Trophoblast cell (in vitro differentiated cells and primary cell): ENCODE results near the gene SARS1.

Source experiments
- DNase-seq, 2 donors: peaks; one replicate each; pipeline ENCODE4 v3.0.0-alpha.2; 2016
- H2AFZ ChIP-seq: 2 replicates; pipeline ENCODE4 v1.6.1; 2013; ENCODE audit warnings: low read length, moderate library complexity, mild to moderate bottlenecking; ENCODE audit not compliant: insufficient read depth, poor library complexity
- H2AK5ac ChIP-seq: 2 replicates; pipeline ENCODE4 v1.6.1; 2013; ENCODE audit warnings: mild to moderate bottlenecking, low read length
- H2BK120ac ChIP-seq: 2 replicates; pipeline ENCODE4 v1.6.1; 2013; ENCODE audit warnings: low read length, mild to moderate bottlenecking, moderate library complexity; ENCODE audit not compliant: insufficient read depth, poor library complexity
- H2BK12ac ChIP-seq: 2 replicates; pipeline ENCODE4 v1.6.1; 2013; ENCODE audit warnings: mild to moderate bottlenecking, low read length, moderate library complexity
- H2BK5ac ChIP-seq: 2 replicates; pipeline ENCODE4 v1.6.1; 2013; ENCODE audit warnings: low read length, low read depth, moderate library complexity, mild to moderate bottlenecking; ENCODE audit not compliant: poor library complexity
- H3K14ac ChIP-seq: 2 replicates; pipeline ENCODE4 v1.6.1; 2013; ENCODE audit warnings: mild to moderate bottlenecking, low read length
- H3K18ac ChIP-seq: 2 replicates; pipeline ENCODE4 v1.6.1; 2013; ENCODE audit warnings: mild to moderate bottlenecking, low read length
- H3K23ac ChIP-seq: 2 replicates; pipeline ENCODE4 v1.6.1; 2013; ENCODE audit warnings: low read length
- H3K27ac ChIP-seq: 2 replicates; pipeline ENCODE4 v1.5.1; 2013; ENCODE audit warnings: low read depth, mild to moderate bottlenecking, inconsistent platforms, low read length, moderate library complexity
- H3K27me3 ChIP-seq: 2 replicates; pipeline ENCODE4 v1.6.1; 2013; ENCODE audit warnings: inconsistent platforms, mild to moderate bottlenecking, low read length, moderate library complexity; ENCODE audit not compliant: insufficient read depth
- H3K36me3 ChIP-seq, 2 experiments: 1 replicate in 1 of 2; 2 replicates in 1 of 2; pipeline ENCODE4 v1.6.1; 2013; ENCODE audit warnings: low read length in 2 of 2, mild to moderate bottlenecking in 2 of 2, moderate library complexity in 1 of 2; ENCODE audit not compliant: insufficient read depth in 2 of 2, control insufficient read depth in 1 of 2
- H3K4ac ChIP-seq: 2 replicates; pipeline ENCODE4 v1.6.1; 2013; ENCODE audit warnings: low read depth, mild to moderate bottlenecking, low read length, moderate library complexity
- H3K4me1 ChIP-seq, 2 experiments: 1 replicate in 1 of 2; 2 replicates in 1 of 2; pipeline ENCODE4 v1.6.1; 2013; ENCODE audit warnings: low read length in 2 of 2, mild to moderate bottlenecking in 2 of 2, moderate library complexity in 1 of 2; ENCODE audit not compliant: insufficient read depth in 2 of 2, control insufficient read depth in 1 of 2
- H3K4me2 ChIP-seq: 2 replicates; pipeline ENCODE4 v1.6.1; 2013; ENCODE audit warnings: inconsistent platforms, mild to moderate bottlenecking, low read length, moderate library complexity
- H3K4me3 ChIP-seq: 2 replicates; pipeline ENCODE4 v1.5.1; 2013; ENCODE audit warnings: mild to moderate bottlenecking, low read depth, low read length, inconsistent platforms
- H3K79me1 ChIP-seq: one replicate; pipeline ENCODE4 v1.6.1; 2013; ENCODE audit warnings: low read length
- H3K79me2 ChIP-seq: 2 replicates; pipeline ENCODE4 v1.6.1; 2013; ENCODE audit warnings: low read length, mild to moderate bottlenecking; ENCODE audit not compliant: control insufficient read depth, insufficient read depth, poor library complexity
- H3K9ac ChIP-seq: 2 replicates; pipeline ENCODE4 v1.6.1; 2013; ENCODE audit warnings: mild to moderate bottlenecking, low read length
- H3K9me3 ChIP-seq: 2 replicates; pipeline ENCODE4 v1.6.1; 2013; ENCODE audit warnings: low read depth, mild to moderate bottlenecking, control low read depth, inconsistent platforms, low read length; ENCODE audit not compliant: insufficient read depth
- H4K12ac ChIP-seq: 2 replicates; pipeline ENCODE4 v1.6.1; 2013; ENCODE audit warnings: low read depth, mild to moderate bottlenecking, low read length, moderate library complexity
- H4K8ac ChIP-seq: 2 replicates; pipeline ENCODE4 v1.6.1; 2013; ENCODE audit warnings: low read depth, mild to moderate bottlenecking, low read length, moderate library complexity
- H4K91ac ChIP-seq: one replicate; pipeline ENCODE4 v1.6.1; 2013; ENCODE audit warnings: low read depth, mild to moderate bottlenecking, low read length, moderate library complexity
- WGBS: extraction: QIAGEN DNeasy Blood & Tissue Kit; methylation state at CpG from one replicate; pipeline ENCODE4 v1.1.7; 2013; ENCODE audit warnings: missing lambda C conversion rate; ENCODE audit not compliant: insufficient read length, insufficient coverage; ENCODE audit errors: extremely low coverage; 5-methylcytosine and 5-hydroxymethylcytosine counted together

The SARS1 gene

GRCh38 chr1:109185990-109186732 lies 27.6 kb upstream of the SARS1 start:
- DNase-seq = no peak
- H3K23ac ChIP-seq = no peak overlapping the region
- H4K8ac ChIP-seq = no peak overlapping the region
- no peak overlapping the region for H3K4ac ChIP-seq
- H2AK5ac ChIP-seq = no peak overlapping the region
- no peak overlapping the region for H3K9ac ChIP-seq
- WGBS = no CpG with 5 or more reads among the region's 5 CpGs
- no peaks in the 10 kb centered on the region for H3K27me3 ChIP-seq
- no peaks in the 10 kb centered on the region for H3K36me3 ChIP-seq
- H2BK5ac ChIP-seq = no peak overlapping the region
- no peak overlapping the region for H3K4me2 ChIP-seq
- H2AFZ ChIP-seq = no peak overlapping the region
- H3K9me3 ChIP-seq = no peaks in the 10 kb centered on the region
- no peak overlapping the region for H3K14ac ChIP-seq
- no peaks in the 10 kb centered on the region for H3K79me1 ChIP-seq
- H3K79me2 ChIP-seq = no peaks in the 10 kb centered on the region
- H2BK120ac ChIP-seq = no peak overlapping the region
- no peak overlapping the region for H3K27ac ChIP-seq
- H2BK12ac ChIP-seq = no peak overlapping the region
- no peak overlapping the region for H3K18ac ChIP-seq
- H3K4me1 ChIP-seq = peaks cover 0 to 3% of the 10 kb centered on the region in 2 experiments
- no peak overlapping the region for H3K4me3 ChIP-seq
- H4K12ac ChIP-seq = no peak overlapping the region
- no peak overlapping the region for H4K91ac ChIP-seq

DNA sequence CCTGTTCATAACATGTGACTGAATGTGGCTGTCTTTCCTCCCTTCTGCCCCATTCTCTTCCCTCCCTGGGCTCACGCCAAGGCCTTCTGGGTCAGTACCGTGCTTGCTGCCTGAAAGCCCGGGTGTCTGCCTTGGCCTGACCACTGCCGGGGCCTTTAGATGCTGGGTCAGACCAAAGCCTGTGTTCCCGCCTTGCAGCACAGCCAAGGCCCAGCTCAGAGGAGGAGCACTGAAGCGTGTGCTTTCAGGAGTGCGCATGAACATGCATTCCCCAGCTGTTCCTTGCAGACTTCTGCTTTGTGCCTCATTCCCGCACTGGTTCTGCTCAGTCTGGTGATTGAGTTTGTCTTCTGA lies 27.0 kb upstream of the SARS1 start:
- no peak overlapping the region for H3K27ac ChIP-seq
- H4K8ac ChIP-seq = no peak overlapping the region
- H4K91ac ChIP-seq = no peak overlapping the region
- no peak overlapping the region for H3K23ac ChIP-seq
- H3K4me1 ChIP-seq = no peaks in the 10 kb centered on the region
- H3K9ac ChIP-seq = no peak overlapping the region
- H3K14ac ChIP-seq = no peak overlapping the region
- H3K36me3 ChIP-seq = no peaks in the 10 kb centered on the region
- H4K12ac ChIP-seq = no peak overlapping the region
- no peak overlapping the region for H2BK120ac ChIP-seq
- H2BK5ac ChIP-seq = no peak overlapping the region
- H2BK12ac ChIP-seq = no peak overlapping the region
- no peak overlapping the region for H3K4ac ChIP-seq
- H3K18ac ChIP-seq = no peak overlapping the region
- no peaks in the 10 kb centered on the region for H3K27me3 ChIP-seq
- WGBS = no CpG with 5 or more reads among the region's 8 CpGs
- H3K4me3 ChIP-seq = no peak overlapping the region
- no peak for DNase-seq
- H3K79me2 ChIP-seq = no peaks in the 10 kb centered on the region
- H3K4me2 ChIP-seq = no peak overlapping the region
- no peak overlapping the region for H2AFZ ChIP-seq
- no peak overlapping the region for H2AK5ac ChIP-seq
- no peaks in the 10 kb centered on the region for H3K79me1 ChIP-seq
- no peaks in the 10 kb centered on the region for H3K9me3 ChIP-seq

- no CpG with 5 or more reads among the region's 5 CpGs for WGBS
- Histone ChIP-seq H3K27ac (no peak overlapping the region), H3K4me3 (no peak overlapping the region), H2BK12ac (no peak overlapping the region), H3K14ac (no peak overlapping the region), H3K4ac (no peak overlapping the region), H3K4me2 (no peak overlapping the region), H2BK120ac (no peak overlapping the region), H4K12ac (no peak overlapping the region), H3K4me1 (no peaks in the 10 kb centered on the region), H2AFZ (no peak overlapping the region), H3K9ac (no peak overlapping the region), H4K8ac (no peak overlapping the region), H3K27me3 (no peaks in the 10 kb centered on the region), H3K36me3 (no peaks in the 10 kb centered on the region), H3K23ac (no peak overlapping the region), H3K79me2 (no peaks in the 10 kb centered on the region), H2AK5ac (no peak overlapping the region), H3K9me3 (no peaks in the 10 kb centered on the region), H2BK5ac (no peak overlapping the region), H3K79me1 (no peaks in the 10 kb centered on the region), H3K18ac (no peak overlapping the region), H4K91ac (no peak overlapping the region)
- no peak for DNase-seq
These were observed 26.6 kb upstream of the SARS1 start for GRCh38 chr1:109187127-109187526.

GRCh38 chr1:109188200-109188599 lies 25.5 kb upstream of the SARS1 start:
- Histone ChIP-seq H2AK5ac (no peak overlapping the region), H3K4me1 (no peaks in the 10 kb centered on the region), H3K79me2 (no peaks in the 10 kb centered on the region), H3K27me3 (no peaks in the 10 kb centered on the region), H3K79me1 (no peaks in the 10 kb centered on the region), H3K4ac (no peak overlapping the region), H2BK5ac (no peak overlapping the region), H4K8ac (no peak overlapping the region), H3K36me3 (no peaks in the 10 kb centered on the region), H3K4me2 (no peak overlapping the region), H3K23ac (no peak overlapping the region), H3K18ac (no peak overlapping the region), H2BK12ac (no peak overlapping the region), H3K27ac (no peak overlapping the region), H3K9me3 (no peaks in the 10 kb centered on the region), H2BK120ac (no peak overlapping the region), H3K14ac (no peak overlapping the region), H4K91ac (no peak overlapping the region), H3K9ac (no peak overlapping the region), H3K4me3 (no peak overlapping the region), H2AFZ (no peak overlapping the region), H4K12ac (no peak overlapping the region)
- no peak for DNase-seq
- no CpG with 5 or more reads among the region's 4 CpGs for WGBS
